ENCODE measurements around the gene PGGHG. TPM values are rescaled to one million over a fixed set of nuclear protein-coding genes. Genes with fewer than 3 reads are reported as not detected.
"Not testable (repeated sequence)": the region's sequence is repeated elsewhere in the genome, so short reads cannot be mapped to it uniquely, and the experiment has no call there.

PGGHG gene
- total and polyA plus RNA-seq, 5 donors = 9.9 to 18.7 (median 12.0) TPM

DNA sequence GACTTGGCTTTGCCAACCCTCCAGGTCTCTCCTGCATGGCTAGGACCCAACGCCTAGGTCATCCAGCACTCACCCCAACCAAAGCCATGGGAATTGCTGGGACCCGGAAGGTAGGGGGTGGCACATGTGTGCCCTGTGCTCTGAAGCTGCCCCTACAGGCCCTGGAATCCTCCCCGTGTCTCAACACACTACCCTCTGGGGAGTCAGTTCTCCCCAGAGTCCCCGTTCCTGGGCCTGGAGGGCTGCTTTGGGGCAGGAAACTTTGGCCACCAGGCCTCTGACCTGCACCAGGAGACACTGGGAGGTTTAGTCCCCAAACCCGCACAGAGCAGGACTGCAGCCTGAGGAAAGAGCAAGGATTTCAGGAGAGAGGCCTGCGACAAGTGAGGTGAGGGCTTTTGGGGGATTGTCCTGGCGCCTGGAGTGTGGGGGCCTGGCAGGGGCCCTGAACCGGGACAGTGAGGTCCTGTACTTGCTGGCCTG lies 24.4 kb downstream of the PGGHG start:
- H3K9me3 ChIP-seq (ENCODE audit: control insufficient read depth, low read length) = no peaks in the 10 kb centered on the region
- intact Hi-C loops (cut with DNase I) = no loop called here
- peaks cover 3% of the 10 kb centered on the region for H3K4me1 ChIP-seq (ENCODE audit: control insufficient read depth, insufficient read depth, low read length)
- 56% methylated on average over 8 of the region's 8 CpGs for WGBS
- ATAC-seq = no peak
- peak; percentile 37 to 58 (median 50) for DNase-seq
- no peaks in the 10 kb centered on the region for H3K27me3 ChIP-seq (ENCODE audit: control insufficient read depth, insufficient read depth)
- peak overlapping the region; percentile 61 for H3K4me3 ChIP-seq (ENCODE audit: low read length)
- peak overlapping the region; percentile 94 for H3K27ac ChIP-seq (ENCODE audit: low read length)

DNA sequence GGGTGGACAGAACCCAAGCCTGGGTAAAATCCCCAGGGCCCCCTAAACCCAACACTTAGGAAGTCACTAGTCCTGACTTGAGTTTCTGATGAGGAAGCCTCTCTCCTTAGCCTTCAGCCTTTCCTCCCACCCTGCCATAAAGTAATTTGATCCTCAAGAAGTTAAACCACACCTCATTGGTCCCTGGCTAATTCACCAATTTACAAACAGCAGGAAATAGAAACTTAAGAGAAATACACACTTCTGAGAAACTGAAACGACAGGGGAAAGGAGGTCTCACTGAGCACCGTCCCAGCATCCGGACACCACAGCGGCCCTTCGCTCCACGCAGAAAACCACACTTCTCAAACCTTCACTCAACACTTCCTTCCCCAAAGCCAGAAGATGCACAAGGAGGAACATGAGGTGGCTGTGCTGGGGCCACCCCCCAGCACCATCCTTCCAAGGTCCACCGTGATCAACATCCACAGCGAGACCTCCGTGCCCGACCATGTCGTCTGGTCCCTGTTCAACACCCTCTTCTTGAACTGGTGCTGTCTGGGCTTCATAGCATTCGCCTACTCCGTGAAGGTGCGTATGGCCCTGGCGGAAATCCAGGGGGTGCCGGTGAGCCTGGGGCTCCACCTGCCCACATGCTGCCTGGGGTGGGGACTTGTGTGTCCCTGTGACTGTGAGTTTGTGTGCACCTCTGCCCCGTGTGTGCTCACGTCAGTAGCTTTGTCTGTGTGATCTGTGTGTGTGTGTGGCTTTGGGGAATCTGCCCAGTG lies 25.0 kb downstream of the PGGHG start, which contains the start of gene IFITM1:
TSS of gene IFITM1 (plus strand) at position 254 of the 767 bp plus-strand sequence. CDS start at position 385, 131 bp downstream.
- H3K9me3 ChIP-seq (ENCODE audit: control insufficient read depth, low read length) = no peaks in the 10 kb centered on the region
- H3K4me1 ChIP-seq (ENCODE audit: control insufficient read depth, insufficient read depth, low read length) = peaks cover 3% of the 10 kb centered on the region
- peak within 1 kb of the TSS; percentile 61 for H3K4me3 ChIP-seq (ENCODE audit: low read length)
- intact Hi-C loops (cut with DNase I) = no loop called here
- H3K27me3 ChIP-seq (ENCODE audit: control insufficient read depth, insufficient read depth) = no peaks in the 10 kb centered on the region
- DNase-seq (peak; percentile 26 to 67 (median 64)), ATAC-seq (peak; percentile 10 to 20)
- WGBS = 22% methylated on average over 18 of the region's 18 CpGs
- H3K27ac ChIP-seq (ENCODE audit: low read length) = peak within 1 kb of the TSS; percentile 94

DNA sequence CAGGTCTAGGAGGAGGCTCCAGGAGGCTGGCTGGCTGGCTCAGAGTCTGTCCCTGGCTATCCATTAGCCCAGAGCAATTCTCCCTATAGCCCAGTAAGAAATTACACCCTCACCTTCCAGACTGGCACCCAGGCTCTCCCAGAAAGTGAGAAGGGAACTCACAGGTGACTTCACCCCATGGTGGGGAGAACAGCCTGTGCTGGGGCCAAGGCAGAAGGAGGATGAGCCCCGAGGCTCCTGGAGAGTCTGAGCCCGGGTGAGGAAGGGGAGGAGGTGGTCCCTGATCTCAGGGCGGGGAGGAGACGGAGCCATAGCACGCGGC lies 25.6 kb downstream of the PGGHG start:
- Histone ChIP-seq H3K4me3 (ENCODE audit: low read length) (peak overlapping the region; percentile 61), H3K27ac (ENCODE audit: low read length) (peak overlapping the region; percentile 94)
- H3K27me3 ChIP-seq (ENCODE audit: control insufficient read depth, insufficient read depth); H3K4me1 ChIP-seq (ENCODE audit: control insufficient read depth, insufficient read depth, low read length); H3K9me3 ChIP-seq (ENCODE audit: control insufficient read depth, low read length); ATAC-seq; intact Hi-C loops (cut with DNase I): not testable (repeated sequence)
- WGBS = 36% methylated on average over 6 of the region's 6 CpGs
- DNase-seq = peak in 2 of 3 donors; percentile 8 to 22

DNA sequence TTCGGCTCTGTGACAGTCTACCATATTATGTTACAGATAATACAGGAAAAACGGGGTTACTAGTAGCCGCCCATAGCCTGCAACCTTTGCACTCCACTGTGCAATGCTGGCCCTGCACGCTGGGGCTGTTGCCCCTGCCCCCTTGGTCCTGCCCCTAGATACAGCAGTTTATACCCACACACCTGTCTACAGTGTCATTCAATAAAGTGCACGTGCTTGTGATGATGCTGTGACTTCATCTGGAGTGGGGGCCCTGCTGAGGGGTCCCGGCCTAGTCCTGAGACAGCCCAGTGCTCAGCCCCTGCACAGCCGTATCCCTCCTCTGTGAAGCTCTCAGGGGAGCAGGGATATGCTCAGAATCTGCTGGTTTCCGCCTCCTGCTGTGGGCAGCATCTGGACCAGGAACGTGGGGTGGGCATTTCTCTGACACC lies 26.1 kb downstream of the PGGHG start:
- peaks cover 3% of the 10 kb centered on the region for H3K4me1 ChIP-seq (ENCODE audit: control insufficient read depth, insufficient read depth, low read length)
- peak overlapping the region; percentile 86 for H3K27ac ChIP-seq (ENCODE audit: low read length)
- DNase-seq (peak in 2 of 3 donors; percentile 41 to 54), ATAC-seq (no peak)
- no peaks in the 10 kb centered on the region for H3K27me3 ChIP-seq (ENCODE audit: control insufficient read depth, insufficient read depth)
- no peaks in the 10 kb centered on the region for H3K9me3 ChIP-seq (ENCODE audit: control insufficient read depth, low read length)
- H3K4me3 ChIP-seq (ENCODE audit: low read length) = peak overlapping the region; percentile 61
- intact Hi-C loops (cut with DNase I) = no loop called here
- 56% methylated on average over 9 of the region's 9 CpGs for WGBS

DNA sequence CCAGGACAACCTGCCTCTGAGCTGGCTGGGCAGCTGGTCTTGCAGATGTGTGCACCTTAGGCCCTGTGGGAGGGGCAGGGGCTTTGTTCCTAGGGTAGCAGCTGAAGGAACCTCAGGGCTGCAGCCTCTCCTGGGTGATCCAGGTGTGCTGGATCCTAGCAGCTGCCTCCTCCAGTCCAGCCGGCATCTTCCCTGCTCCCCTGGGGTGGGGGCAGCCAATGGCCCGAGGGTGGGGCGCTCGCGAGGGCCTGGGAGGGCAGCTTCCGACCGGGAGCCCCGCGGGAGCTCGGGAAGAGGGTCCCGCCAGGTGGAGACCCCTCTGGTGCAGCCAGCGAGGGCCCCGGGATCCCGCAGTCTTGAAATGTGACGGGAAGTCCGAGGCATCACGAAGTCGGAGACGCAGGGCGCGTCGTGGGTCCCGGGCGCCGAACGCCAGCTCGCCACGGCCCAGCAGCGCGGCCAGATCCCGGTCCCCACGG lies 26.6 kb downstream of the PGGHG start:
- intact Hi-C loops (cut with DNase I) = no loop called here
- ATAC-seq (no peak), DNase-seq (peak in 1 of 3 donors; percentile 19)
- Histone ChIP-seq H3K9me3 (ENCODE audit: control insufficient read depth, low read length) (no peaks in the 10 kb centered on the region), H3K4me3 (ENCODE audit: low read length) (peak overlapping the region; percentile 61), H3K4me1 (ENCODE audit: control insufficient read depth, insufficient read depth, low read length) (peaks cover 3% of the 10 kb centered on the region), H3K27me3 (ENCODE audit: control insufficient read depth, insufficient read depth) (no peaks in the 10 kb centered on the region), H3K27ac (ENCODE audit: low read length) (peak overlapping the region; percentile 86)
- 47% methylated on average over 32 of the region's 32 CpGs for WGBS

DNA sequence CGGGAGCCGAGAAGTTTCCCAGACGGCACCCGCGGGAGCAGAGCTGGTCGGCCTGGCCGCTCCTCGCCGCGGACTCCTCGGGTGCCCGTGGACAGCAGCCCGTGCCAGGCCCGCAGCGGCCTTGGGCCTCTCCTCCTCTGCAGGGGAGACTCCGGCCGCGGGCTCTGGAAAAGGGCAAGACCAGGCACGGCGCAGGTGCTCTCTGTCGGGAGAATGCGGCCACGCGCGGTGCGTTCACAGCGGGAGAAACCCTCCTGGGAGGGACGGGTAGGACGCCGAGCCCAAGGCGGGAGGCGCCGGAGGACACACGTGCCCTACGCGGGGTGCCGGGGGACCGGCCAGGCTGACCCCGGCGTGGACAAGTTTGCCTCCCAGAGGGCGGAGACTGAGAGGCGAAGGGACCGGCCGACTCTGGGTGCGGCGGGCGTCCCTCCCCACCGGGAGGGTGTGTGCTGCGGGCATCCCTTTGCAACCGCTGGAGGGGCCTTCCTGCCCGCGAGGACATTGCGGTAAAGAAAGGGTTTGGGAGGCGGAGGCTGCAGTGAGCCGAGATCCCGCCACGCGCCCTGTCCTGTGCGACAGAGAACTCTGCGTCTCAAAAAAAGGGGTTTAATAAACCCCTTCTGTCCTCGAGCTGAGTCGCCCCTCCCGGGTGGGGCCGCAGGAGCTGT lies 27.2 kb downstream of the PGGHG start:
- Histone ChIP-seq H3K4me3 (ENCODE audit: low read length) (peak overlapping the region; percentile 61), H3K27me3 (ENCODE audit: control insufficient read depth, insufficient read depth) (no peaks in the 10 kb centered on the region), H3K9me3 (ENCODE audit: control insufficient read depth, low read length) (no peaks in the 10 kb centered on the region), H3K27ac (ENCODE audit: low read length) (peak overlapping the region; percentile 86), H3K4me1 (ENCODE audit: control insufficient read depth, insufficient read depth, low read length) (peaks cover 3% of the 10 kb centered on the region)
- DNase-seq (peak; percentile 71 to 83 (median 80)), ATAC-seq (peak in 1 of 2 donors; percentile 9)
- WGBS = 23% methylated on average over 64 of the region's 64 CpGs
- intact Hi-C loops (cut with DNase I) = no loop called here

DNA sequence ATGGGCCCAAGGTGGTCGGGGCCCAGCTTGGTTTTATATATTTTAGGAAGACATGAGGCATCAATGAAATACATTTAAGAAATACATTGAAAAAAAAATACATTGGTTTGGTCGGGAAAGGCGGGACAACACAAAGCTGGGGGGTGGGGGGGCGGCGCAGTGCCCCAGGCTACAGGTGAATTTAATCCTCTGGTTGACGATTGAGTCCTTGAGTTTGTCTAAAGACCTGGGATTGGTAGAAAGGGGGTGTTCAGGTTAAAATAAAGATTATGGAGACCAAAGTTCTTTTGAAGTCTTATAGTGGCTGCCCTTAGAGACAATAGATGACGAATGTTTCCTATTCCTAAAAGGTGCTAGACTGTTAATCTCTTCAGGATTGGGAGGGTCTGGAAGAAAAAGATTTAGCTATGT lies 28.0 kb downstream of the PGGHG start:
- intact Hi-C loops (cut with DNase I) = no loop called here
- Histone ChIP-seq H3K4me3 (ENCODE audit: low read length) (peak overlapping the region; percentile 61), H3K4me1 (ENCODE audit: control insufficient read depth, insufficient read depth, low read length) (peaks cover 3% of the 10 kb centered on the region), H3K27ac (ENCODE audit: low read length) (peak overlapping the region; percentile 86), H3K9me3 (ENCODE audit: control insufficient read depth, low read length) (no peaks in the 10 kb centered on the region), H3K27me3 (ENCODE audit: control insufficient read depth, insufficient read depth) (no peaks in the 10 kb centered on the region)
- no peak for ATAC-seq
- WGBS = 65% methylated on average over 7 of the region's 7 CpGs
- no peak for DNase-seq

DNA sequence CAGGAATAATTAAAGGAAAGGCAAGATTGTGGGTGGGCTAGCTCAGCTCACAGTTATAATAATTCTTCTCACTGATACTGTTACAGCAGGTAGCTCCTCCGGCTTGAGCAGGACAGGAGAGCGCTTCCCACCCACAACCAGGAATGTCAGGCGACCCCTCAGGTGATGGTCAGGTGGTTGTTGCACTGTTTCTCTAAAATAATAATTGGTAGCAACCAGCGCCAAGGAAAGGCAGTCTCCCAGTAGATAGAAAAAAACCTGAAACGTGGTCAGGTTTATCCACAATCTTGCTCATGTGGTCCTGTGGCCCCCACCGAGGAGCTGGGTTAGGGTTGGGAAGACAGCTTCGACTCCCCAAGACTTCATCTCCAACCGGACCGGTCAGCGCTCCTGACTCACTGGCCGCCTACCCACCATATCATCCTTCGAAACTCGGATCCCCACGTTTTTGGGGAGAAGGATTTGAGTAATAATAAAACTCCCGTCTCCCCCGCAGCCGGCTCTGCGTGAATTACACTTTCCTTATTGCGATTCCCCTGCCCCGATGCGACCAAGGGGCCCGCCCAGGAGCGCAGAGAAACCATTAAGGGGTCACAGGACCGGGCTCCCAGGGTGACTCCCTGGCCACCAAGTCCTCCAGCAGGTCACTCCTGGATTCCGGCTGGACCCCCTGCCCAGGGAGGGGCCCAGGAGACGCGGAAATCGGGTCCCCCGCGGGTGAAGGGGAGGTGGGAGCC lies 28.9 kb downstream of the PGGHG start:
- Histone ChIP-seq H3K4me3 (ENCODE audit: low read length) (peak overlapping the region; percentile 17), H3K27ac (ENCODE audit: low read length) (peak overlapping the region; percentile 67)
- H3K9me3 ChIP-seq (ENCODE audit: control insufficient read depth, low read length); H3K27me3 ChIP-seq (ENCODE audit: control insufficient read depth, insufficient read depth); H3K4me1 ChIP-seq (ENCODE audit: control insufficient read depth, insufficient read depth, low read length); intact Hi-C loops (cut with DNase I); ATAC-seq: not testable (repeated sequence)
- WGBS = 26% methylated on average over 16 of the region's 30 CpGs
- DNase-seq = peak in 2 of 3 donors; percentile 33 to 48

DNA sequence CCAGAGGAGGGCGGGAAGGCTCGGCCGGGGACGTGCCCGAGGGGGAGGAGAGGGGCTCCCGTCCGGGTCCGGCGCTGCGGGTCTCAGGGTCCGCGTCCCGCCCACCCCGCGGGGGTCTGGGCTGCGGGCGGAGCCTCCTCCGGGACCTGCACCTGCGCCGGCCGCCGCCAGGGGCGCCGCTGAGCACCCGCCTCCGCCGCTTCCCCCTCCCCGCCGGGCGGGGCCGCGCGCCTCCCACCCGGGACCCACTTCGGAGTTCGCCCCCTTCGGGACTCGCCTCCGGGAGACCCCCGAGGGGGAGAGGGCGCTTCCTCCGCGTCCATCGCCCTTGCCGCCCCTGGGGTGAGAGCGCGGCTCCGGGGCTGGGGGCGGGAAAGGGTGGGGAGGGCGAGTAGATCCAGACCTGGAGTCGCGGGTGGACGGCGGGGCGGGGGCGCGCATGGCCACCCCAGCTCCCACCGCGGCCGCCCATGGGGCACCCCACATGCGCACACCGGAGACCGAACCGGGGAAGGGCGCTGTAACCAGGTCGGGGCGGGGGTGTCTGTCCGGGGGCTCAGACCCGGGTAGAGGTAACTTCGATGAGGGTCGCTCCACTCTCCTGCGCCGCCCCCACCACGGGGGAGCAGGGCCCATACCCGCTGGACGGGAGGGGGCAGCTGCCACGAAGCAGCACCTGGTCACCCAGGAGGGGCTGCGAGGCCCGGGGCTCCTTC lies 29.6 kb downstream of the PGGHG start:
- H3K9me3 ChIP-seq (ENCODE audit: control insufficient read depth, low read length); intact Hi-C loops (cut with DNase I); H3K4me1 ChIP-seq (ENCODE audit: control insufficient read depth, insufficient read depth, low read length); H3K27me3 ChIP-seq (ENCODE audit: control insufficient read depth, insufficient read depth): not testable (repeated sequence)
- Histone ChIP-seq H3K4me3 (ENCODE audit: low read length) (peak overlapping the region; percentile 71), H3K27ac (ENCODE audit: low read length) (peak overlapping the region; percentile 84)
- DNase-seq (peak; percentile 28 to 70 (median 58)), ATAC-seq (peak; percentile 52 to 60)
- under 1% methylated on average over 15 of the region's 79 CpGs for WGBS

DNA sequence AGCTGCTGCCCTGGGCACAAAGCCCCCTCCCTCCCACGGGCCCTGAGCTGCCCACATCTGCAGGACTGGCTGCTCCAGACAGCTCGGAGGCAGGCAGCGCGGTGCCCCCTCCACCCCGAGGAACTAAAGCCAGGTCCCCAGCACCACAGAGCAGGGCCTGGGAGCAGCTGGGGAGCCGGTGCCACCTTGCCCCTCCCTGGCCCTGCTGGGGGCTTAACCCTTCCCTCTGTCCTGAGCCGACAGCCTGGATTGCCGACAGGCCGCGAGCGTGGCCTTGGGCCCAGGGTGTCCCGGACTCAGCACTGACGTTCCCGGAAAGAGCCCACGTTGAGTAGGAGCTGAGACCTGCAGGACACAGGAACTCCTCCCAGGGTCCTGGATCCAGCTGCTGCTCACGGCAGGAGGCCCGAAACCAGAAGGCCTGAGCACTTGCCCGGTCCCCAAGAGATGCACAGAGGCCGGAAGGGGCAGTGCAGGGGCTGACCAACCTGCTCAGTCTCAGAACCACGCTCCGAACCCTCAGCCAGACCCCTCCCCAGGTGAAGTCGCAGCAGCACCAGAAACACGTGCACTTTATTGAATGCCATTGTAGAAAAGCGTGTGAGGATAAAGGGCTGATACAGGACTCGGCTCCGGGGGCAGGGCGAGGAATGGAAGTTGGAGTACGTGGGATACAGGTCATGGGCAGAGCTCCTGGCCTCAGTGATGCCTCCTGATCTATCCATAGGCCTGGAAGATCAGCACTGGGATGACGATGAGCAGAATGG lies 30.4 kb downstream of the PGGHG start:
- peak overlapping the region; percentile 71 for H3K4me3 ChIP-seq (ENCODE audit: low read length)
- intact Hi-C loops (cut with DNase I); H3K27me3 ChIP-seq (ENCODE audit: control insufficient read depth, insufficient read depth); H3K4me1 ChIP-seq (ENCODE audit: control insufficient read depth, insufficient read depth, low read length); H3K9me3 ChIP-seq (ENCODE audit: control insufficient read depth, low read length): not testable (repeated sequence)
- ATAC-seq = peak; percentile 42 to 51
- 11% methylated on average over 20 of the region's 29 CpGs for WGBS
- peak overlapping the region; percentile 88 for H3K27ac ChIP-seq (ENCODE audit: low read length)
- DNase-seq = peak; percentile 34 to 80 (median 76)
